HepG2 (cell line): ENCODE data around the gene KCNG4. TPM values are rescaled to one million over a fixed set of nuclear protein-coding genes. Genes with fewer than 3 reads are reported as not detected.

Experiments
- CEBPB ChIP-seq: IDR thresholded peaks from 2 replicates; pipeline ENCODE4 v1.6.1; 2011; ENCODE audit warnings: low read depth, low read length, improper control_type of control experiment, borderline replicate concordance
- EED ChIP-seq: sonication (generic); formaldehyde crosslinking; IDR thresholded peaks from 2 replicates; pipeline ENCODE4 v1.5.0; 2020; ENCODE audit warnings: mild to moderate bottlenecking, missing genetic modification reagents
- HDAC1 ChIP-seq: sonication (generic); formaldehyde crosslinking; IDR thresholded peaks from 2 replicates; pipeline ENCODE4 v1.5.1; 2020; ENCODE audit warnings: mild to moderate bottlenecking, missing genetic modification reagents
- HIVEP1 ChIP-seq: sonication (generic); formaldehyde crosslinking; IDR thresholded peaks from 2 replicates; pipeline ENCODE4 v1.4.0; 2020; ENCODE audit warnings: mild to moderate bottlenecking, missing genetic modification reagents
- HMGXB3 ChIP-seq: sonication (generic); formaldehyde crosslinking; IDR thresholded peaks from 2 replicates; pipeline ENCODE4 v1.4.0; 2020; ENCODE audit warnings: missing genetic modification reagents, borderline replicate concordance
- HNF4A ChIP-seq: sonication (generic); formaldehyde crosslinking; IDR thresholded peaks from 2 replicates; pipeline ENCODE4 v1.4.0; 2020; ENCODE audit warnings: missing genetic modification reagents
- KAT8 ChIP-seq: IDR thresholded peaks from 2 replicates; pipeline ENCODE4 v1.6.1; 2016; ENCODE audit warnings: missing genetic modification reagents, missing compliant biosample characterization
- MTA1 ChIP-seq: sonication (generic); formaldehyde crosslinking; IDR thresholded peaks from 2 replicates; pipeline ENCODE4 v1.4.0; 2020; ENCODE audit warnings: missing genetic modification reagents, mild to moderate bottlenecking, borderline replicate concordance
- MYNN ChIP-seq: sonication (generic); formaldehyde crosslinking; IDR thresholded peaks from 2 replicates; pipeline ENCODE4 v1.4.0; 2020; ENCODE audit warnings: mild to moderate bottlenecking, low read depth, missing genetic modification reagents
- NAIF1 ChIP-seq: sonication (generic); formaldehyde crosslinking; IDR thresholded peaks from 2 replicates; pipeline ENCODE4 v1.5.0; 2020; ENCODE audit warnings: mild to moderate bottlenecking, missing genetic modification reagents, borderline replicate concordance
- RXRB ChIP-seq: IDR thresholded peaks from 2 replicates; pipeline ENCODE4 v1.6.1; 2016; ENCODE audit warnings: borderline replicate concordance, missing genetic modification reagents, missing compliant biosample characterization
- SAFB2 ChIP-seq: sonication (generic); formaldehyde crosslinking; IDR thresholded peaks from 2 replicates; pipeline ENCODE4 v1.5.1; 2020; ENCODE audit warnings: missing genetic modification reagents, low read depth, mild to moderate bottlenecking, borderline replicate concordance
- SNAPC5 ChIP-seq: sonication (generic); formaldehyde crosslinking; IDR thresholded peaks from 2 replicates; pipeline ENCODE4 v1.8.1; 2023; ENCODE audit warnings: mild to moderate bottlenecking, missing genetic modification reagents, borderline replicate concordance
- SP5 ChIP-seq: IDR thresholded peaks from 2 replicates; pipeline ENCODE4 v1.6.1; 2016; ENCODE audit warnings: low read depth, borderline replicate concordance
- SRSF4 ChIP-seq: fragments of 200-400 bp; formaldehyde crosslinking; IDR thresholded peaks from one replicate; pipeline ENCODE4 v1.6.1; 2018; ENCODE audit warnings: mild to moderate bottlenecking, low read depth, low read length, moderate library complexity; ENCODE audit not compliant: poor library complexity, severe bottlenecking
- SRY ChIP-seq: sonication (generic); formaldehyde crosslinking; IDR thresholded peaks from 2 replicates; pipeline ENCODE4 v1.8.0; 2022; ENCODE audit warnings: mild to moderate bottlenecking, missing genetic modification reagents
- TEAD2 ChIP-seq: sonication (generic); formaldehyde crosslinking; IDR thresholded peaks from 2 replicates; pipeline ENCODE4 v1.9.0; 2021; ENCODE audit warnings: missing genetic modification reagents
- ZBTB34 ChIP-seq: sonication (generic); formaldehyde crosslinking; IDR thresholded peaks from 2 replicates; pipeline ENCODE4 v1.8.0; 2022; ENCODE audit warnings: mild to moderate bottlenecking, missing genetic modification reagents
- ZNF335 ChIP-seq: sonication (generic); formaldehyde crosslinking; IDR thresholded peaks from 2 replicates; pipeline ENCODE4 v1.4.0; 2020; ENCODE audit warnings: missing genetic modification reagents
- ZNF44 ChIP-seq: sonication (generic); formaldehyde crosslinking; IDR thresholded peaks from 2 replicates; pipeline ENCODE4 v1.5.1; 2020; ENCODE audit warnings: mild to moderate bottlenecking, missing genetic modification reagents
- ZNF513 ChIP-seq: sonication (generic); formaldehyde crosslinking; conservative IDR thresholded peaks from 2 replicates; pipeline ENCODE4 v1.5.0; 2020; ENCODE audit warnings: missing genetic modification reagents
- polyA plus RNA-seq, 8 experiments: library from polyadenylated mRNA; depleted of rRNA in 3 of 8; stranded (reverse) in 7 of 8; unstranded in 1 of 8; fragments of >200 nt; fragmentation: Illumina TruSeq in 4 of 8; extraction: Trizol in 4 of 8; gene quantifications; 2 replicates each; pipeline versions ENCODE4 v1.2.1 to v1.2.3, GENCODE V29; 2011 to 2016; ENCODE audit warnings: low read depth in 4 of 8, missing spikeins in 1 of 8, mixed read lengths in 1 of 8; ENCODE audit not compliant: insufficient read depth in 1 of 8
- total RNA-seq, 5 experiments: library from RNA; depleted of rRNA; stranded (reverse); fragments of >200 nt; fragmentation: Illumina TruSeq; extraction: Trizol; gene quantifications; 2 replicates each; pipeline ENCODE4 v1.2.3, GENCODE V29; 2016; ENCODE audit warnings: low read depth in 1 of 5

KCNG4 gene
- total and polyA plus RNA-seq, 2 of the 13 experiments (the other 11 are each of a cell fraction or from before 2014, with no cell fraction given), result not detected

GRCh38 chr16:84266451-84266850 is 26.6 kb upstream of the KCNG4 start (continued):
- TF ChIP-seq ZNF513 (CRISPR knock-in tag) (no peak), SP5 (no peak; the same call in 1 of the 2 replicates), HIVEP1 (CRISPR knock-in tag) (0 out of 2 replicates have a peak, but pooled peaks have one; percentile 27), HMGXB3 (peak; percentile 97), ZBTB34 (CRISPR knock-in tag) (no peak), NAIF1 (no peak), SRY (no peak), RXRB (0 out of 2 replicates have a peak, but pooled peaks have one; percentile 51), TEAD2 (no peak), SAFB2 (no peak), MTA1 (no peak), MYNN (no peak), ZNF335 (CRISPR knock-in tag) (no peak), KAT8 (CRISPR knock-in tag) (0 out of 2 replicates have a peak, but pooled peaks have one; percentile 17), CEBPB (no peak), SRSF4 (no peak), HNF4A (CRISPR knock-in tag) (peak; percentile 86), HDAC1 (CRISPR knock-in tag) (peak; percentile 38; the same call in 1 of the 2 replicates), EED (CRISPR knock-in tag) (no peak), SNAPC5 (no peak), ZNF44 (CRISPR knock-in tag) (no peak)
